Endothelial cell (in vitro differentiated cells): Measurements from ENCODE around the gene GDF7. TPM values are rescaled to one million over a fixed set of nuclear protein-coding genes. Genes with fewer than 3 reads are reported as not detected.

ENCODE experiments used
- DNase-seq: peaks from one replicate; pipeline ENCODE4 v3.0.0; 2021; ENCODE audit warnings: low spot score
- H3K27ac Mint-ChIP-seq: one replicate; pipeline ENCODE4 v1.8.0; 2021; ENCODE audit warnings: mixed read lengths, inconsistent platforms; ENCODE audit not compliant: unreplicated experiment
- H3K27me3 Mint-ChIP-seq: one replicate; pipeline ENCODE4 v1.8.0; 2021; ENCODE audit warnings: mild to moderate bottlenecking, moderate library complexity, mixed read lengths, inconsistent platforms; ENCODE audit not compliant: unreplicated experiment
- H3K36me3 Mint-ChIP-seq: one replicate; pipeline ENCODE4 v1.8.0; 2021; ENCODE audit warnings: mild to moderate bottlenecking, low read depth, mixed read lengths, inconsistent platforms; ENCODE audit not compliant: unreplicated experiment
- H3K4me1 Mint-ChIP-seq: one replicate; pipeline ENCODE4 v1.8.0; 2021; ENCODE audit warnings: mild to moderate bottlenecking, mixed read lengths, inconsistent platforms; ENCODE audit not compliant: unreplicated experiment
- H3K4me3 Mint-ChIP-seq: one replicate; pipeline ENCODE4 v1.8.0; 2021; ENCODE audit warnings: mild to moderate bottlenecking, mixed read lengths, inconsistent platforms; ENCODE audit not compliant: unreplicated experiment
- H3K9me3 Mint-ChIP-seq: one replicate; pipeline ENCODE4 v1.8.0; 2021; ENCODE audit warnings: mixed read lengths, inconsistent platforms; ENCODE audit not compliant: unreplicated experiment
- total RNA-seq: library from RNA; stranded (reverse); fragmentation: NEBNext Ultra II Directional; extraction: Animal tissue kit (Norgen Biotek cat#: 25700); gene quantifications from one replicate; pipeline ENCODE4 v1.2.1, GENCODE V29; 2021; ENCODE audit not compliant: unreplicated experiment
- TF ChIP-seq, protein P1 (sequence below): fragments of 200-600 bp; sonication (generic); IDR thresholded peaks from one replicate; pipeline ENCODE4 v1.5.0; 2021; ENCODE audit warnings: antibody characterized with exemption; ENCODE audit not compliant: unreplicated experiment

Gene GDF7
- total RNA-seq, 1 donor from 2014 or later: 11.2 TPM

DNA sequence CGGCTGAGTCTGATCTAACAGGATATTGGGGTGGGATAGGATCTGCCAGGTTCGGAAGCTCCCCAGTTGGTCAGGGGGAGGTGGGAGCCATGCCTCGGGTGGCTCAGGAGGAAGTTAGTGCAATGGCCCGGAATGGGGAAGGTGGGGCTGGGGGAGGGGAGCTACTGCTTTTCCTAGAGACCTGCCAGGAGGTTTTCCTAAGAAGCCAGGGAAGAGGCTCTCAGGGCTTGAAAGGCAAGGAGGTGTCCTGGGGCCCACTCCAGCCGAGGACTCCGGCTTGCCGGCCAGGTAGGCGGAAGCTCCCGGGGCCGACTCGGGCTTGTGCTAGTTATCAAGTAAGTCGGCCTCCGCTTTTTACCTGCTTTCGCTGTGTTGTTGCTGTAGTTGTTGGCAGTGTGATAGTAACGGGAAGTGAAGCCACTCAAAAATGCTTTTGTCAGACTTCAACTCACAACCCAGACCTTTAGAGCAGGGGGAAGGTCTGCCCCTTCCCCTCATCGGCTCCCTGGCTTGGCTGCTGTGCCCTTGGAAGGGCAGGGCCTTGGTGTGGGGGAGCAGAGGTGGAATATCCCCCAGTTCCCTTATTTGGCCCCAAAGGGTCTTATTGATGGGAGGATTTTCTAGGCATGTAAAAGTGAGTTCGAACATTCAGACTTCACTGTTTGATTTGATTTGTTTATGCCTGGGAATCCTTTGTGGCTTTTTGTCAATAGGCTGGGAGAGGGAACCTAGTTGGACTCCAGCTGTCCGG is 5.4 kb downstream of the GDF7 start:
- Mint-ChIP-seq H3K27ac (peak overlapping the region; percentile 83), H3K4me1 (peaks cover 69% of the 10 kb centered on the region), H3K27me3 (peaks cover 17% of the 10 kb centered on the region), H3K36me3 (peaks cover 4% of the 10 kb centered on the region), H3K4me3 (peak overlapping the region; percentile 77), H3K9me3 (no peaks in the 10 kb centered on the region)
- TF ChIP-seq, protein P1, sequence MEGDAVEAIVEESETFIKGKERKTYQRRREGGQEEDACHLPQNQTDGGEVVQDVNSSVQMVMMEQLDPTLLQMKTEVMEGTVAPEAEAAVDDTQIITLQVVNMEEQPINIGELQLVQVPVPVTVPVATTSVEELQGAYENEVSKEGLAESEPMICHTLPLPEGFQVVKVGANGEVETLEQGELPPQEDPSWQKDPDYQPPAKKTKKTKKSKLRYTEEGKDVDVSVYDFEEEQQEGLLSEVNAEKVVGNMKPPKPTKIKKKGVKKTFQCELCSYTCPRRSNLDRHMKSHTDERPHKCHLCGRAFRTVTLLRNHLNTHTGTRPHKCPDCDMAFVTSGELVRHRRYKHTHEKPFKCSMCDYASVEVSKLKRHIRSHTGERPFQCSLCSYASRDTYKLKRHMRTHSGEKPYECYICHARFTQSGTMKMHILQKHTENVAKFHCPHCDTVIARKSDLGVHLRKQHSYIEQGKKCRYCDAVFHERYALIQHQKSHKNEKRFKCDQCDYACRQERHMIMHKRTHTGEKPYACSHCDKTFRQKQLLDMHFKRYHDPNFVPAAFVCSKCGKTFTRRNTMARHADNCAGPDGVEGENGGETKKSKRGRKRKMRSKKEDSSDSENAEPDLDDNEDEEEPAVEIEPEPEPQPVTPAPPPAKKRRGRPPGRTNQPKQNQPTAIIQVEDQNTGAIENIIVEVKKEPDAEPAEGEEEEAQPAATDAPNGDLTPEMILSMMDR: no peak
- peak; percentile 53 for DNase-seq

DNA sequence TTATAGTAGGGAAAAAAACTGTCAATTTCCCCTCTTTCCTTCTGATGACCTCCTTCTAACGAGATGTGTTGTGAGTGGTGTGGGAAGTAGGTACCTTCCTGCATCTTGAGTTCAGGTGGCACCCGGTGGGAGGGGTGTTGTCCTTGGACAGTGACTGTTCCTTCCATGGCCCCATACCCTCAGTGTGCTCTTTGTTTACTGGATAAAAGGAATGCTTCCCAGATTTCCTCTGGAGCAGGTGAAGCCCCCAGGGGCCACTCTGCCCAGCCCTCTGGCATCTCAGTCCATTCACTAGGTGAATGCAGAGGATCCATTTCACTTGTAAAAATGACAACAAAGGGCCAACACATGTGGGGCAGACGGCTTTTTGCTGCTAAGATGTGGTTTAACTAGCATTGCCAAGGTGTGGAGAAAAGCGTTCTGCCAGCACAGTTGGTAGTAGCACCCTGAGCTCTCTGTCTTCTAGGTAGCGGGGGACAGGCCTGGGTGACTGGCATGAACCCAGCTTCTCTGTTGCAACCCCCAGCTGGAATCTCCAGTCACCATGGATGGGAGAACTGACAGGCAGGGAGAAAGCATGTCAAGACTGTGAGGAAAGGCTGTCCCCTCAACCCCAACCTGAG is 6.9 kb downstream of the GDF7 start:
- no peak for DNase-seq
- no peaks in the 10 kb centered on the region for H3K9me3 Mint-ChIP-seq
- peaks cover 11% of the 10 kb centered on the region for H3K27me3 Mint-ChIP-seq
- H3K4me1 Mint-ChIP-seq: peaks cover 75% of the 10 kb centered on the region
- H3K4me3 Mint-ChIP-seq: no peak overlapping the region
- TF ChIP-seq, protein P1: no peak
- H3K27ac Mint-ChIP-seq: peak overlapping the region; percentile 74
- H3K36me3 Mint-ChIP-seq: no peaks in the 10 kb centered on the region

DNA sequence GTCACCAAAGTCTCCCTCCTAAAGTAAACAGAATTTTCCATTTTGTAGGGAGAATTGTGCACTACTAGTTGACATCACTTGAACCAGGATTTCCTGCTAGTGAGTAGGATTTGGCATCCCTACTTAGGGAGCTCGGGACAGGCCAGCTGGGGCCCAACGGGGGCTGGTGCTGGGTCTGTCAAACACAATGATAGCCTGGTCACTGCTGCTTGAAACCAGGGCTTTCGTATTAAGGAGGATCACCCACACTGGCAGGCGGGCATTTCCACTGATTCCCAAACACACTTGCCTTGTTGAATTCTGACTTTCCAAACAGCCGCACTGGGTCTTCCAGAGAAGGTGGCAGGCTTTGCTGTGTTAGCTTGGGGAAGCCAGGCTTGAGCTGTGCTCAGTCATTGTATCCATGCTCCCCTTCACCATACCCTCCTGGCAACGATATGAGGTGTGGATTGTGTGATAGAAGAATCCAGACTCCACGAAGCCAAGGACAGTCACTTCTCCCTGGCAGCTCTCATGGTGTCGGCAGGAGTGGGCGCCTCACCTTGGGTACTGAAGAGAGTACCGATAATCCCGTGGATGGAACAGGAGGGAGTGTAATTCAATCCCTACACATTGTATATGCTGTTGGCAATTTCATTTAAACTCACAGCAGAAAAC is 7.5 kb downstream of the GDF7 start:
- Mint-ChIP-seq H3K4me1 (peaks cover 75% of the 10 kb centered on the region), H3K9me3 (no peaks in the 10 kb centered on the region), H3K27me3 (peaks cover 9% of the 10 kb centered on the region), H3K36me3 (no peaks in the 10 kb centered on the region), H3K27ac (peak overlapping the region; percentile 100), H3K4me3 (no peak overlapping the region)
- no peak for DNase-seq
- TF ChIP-seq, protein P1: no peak

DNA sequence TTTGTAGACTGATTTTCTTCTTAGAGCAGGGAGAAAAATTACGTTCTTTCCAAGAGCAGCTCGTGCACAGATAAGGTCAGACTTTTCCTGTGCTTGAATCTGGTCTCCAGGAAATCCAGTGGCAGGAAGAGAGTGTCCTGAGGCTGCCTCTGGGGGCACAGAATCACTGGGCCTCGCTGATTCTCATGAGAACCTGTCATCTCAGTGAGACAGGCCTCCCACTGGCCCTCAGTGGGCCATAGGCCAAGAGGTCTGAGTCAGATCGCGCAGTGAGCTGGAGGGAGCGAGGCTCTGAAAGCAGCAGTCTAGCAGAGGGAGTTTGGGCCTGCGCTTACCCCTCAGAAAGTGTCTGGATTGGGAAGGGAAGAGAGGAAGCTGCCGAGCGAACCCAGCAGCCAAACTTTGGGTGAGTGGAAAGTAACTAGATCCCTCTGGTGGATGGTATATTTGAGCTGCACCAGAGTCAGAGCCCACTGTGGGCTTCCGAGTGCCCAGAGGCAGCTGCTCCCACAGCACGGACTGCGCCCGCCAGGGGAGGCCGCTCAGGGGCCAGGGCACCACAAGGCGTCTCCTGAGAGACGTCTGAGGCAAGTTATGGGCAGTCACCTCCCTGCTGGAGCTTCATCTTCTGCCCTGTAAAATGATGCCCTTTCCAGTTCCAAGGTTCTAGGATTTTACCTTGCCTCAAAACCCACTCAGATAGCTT is 8.2 kb downstream of the GDF7 start:
- Mint-ChIP-seq H3K27me3 (peaks cover 5% of the 10 kb centered on the region), H3K9me3 (no peaks in the 10 kb centered on the region), H3K4me3 (peak overlapping the region; percentile 86), H3K4me1 (peaks cover 75% of the 10 kb centered on the region), H3K36me3 (no peaks in the 10 kb centered on the region), H3K27ac (peak overlapping the region; percentile 100)
- TF ChIP-seq, protein P1: no peak
- peak; percentile 37 for DNase-seq
